Measurements from ENCODE around the gene DIDO1.
A peak's percentile ranks its signal among the peaks of the same experiment; 100 is the strongest.

The DIDO1 gene

DNA sequence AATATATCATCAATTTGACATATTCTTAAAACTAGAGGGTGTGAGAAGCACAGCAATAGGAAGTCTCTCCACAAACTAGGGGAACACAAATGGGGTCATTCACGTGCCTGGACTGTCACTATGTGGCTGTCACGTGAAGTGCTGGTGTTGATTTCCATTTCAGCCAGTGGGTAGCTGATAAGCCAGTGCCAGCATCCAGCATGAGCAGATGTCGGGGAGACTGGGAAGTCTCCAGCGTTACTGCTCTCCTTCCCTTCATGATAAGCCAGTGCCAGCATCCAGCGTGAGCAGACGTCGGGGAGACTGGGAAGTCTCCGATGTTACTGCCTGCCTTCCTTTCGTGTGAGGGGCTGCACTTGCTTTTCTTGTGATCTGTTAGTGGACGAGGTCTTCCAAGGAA is 20.6 kb upstream of the DIDO1 start:
- no peak for DNase-seq
- peaks cover 9% of the 10 kb centered on the region for H3K9me3 Mint-ChIP-seq
- peaks cover 92% of the 10 kb centered on the region for H3K36me3 Mint-ChIP-seq (ENCODE audit: low read depth)
- no peaks in the 10 kb centered on the region for H3K4me1 Mint-ChIP-seq
- H3K4me3 Mint-ChIP-seq = no peak overlapping the region
- no peaks in the 10 kb centered on the region for H3K27me3 Mint-ChIP-seq (ENCODE audit: low read depth, poor library complexity)
- no peak overlapping the region for H3K27ac Mint-ChIP-seq
- TF ChIP-seq, protein P1, sequence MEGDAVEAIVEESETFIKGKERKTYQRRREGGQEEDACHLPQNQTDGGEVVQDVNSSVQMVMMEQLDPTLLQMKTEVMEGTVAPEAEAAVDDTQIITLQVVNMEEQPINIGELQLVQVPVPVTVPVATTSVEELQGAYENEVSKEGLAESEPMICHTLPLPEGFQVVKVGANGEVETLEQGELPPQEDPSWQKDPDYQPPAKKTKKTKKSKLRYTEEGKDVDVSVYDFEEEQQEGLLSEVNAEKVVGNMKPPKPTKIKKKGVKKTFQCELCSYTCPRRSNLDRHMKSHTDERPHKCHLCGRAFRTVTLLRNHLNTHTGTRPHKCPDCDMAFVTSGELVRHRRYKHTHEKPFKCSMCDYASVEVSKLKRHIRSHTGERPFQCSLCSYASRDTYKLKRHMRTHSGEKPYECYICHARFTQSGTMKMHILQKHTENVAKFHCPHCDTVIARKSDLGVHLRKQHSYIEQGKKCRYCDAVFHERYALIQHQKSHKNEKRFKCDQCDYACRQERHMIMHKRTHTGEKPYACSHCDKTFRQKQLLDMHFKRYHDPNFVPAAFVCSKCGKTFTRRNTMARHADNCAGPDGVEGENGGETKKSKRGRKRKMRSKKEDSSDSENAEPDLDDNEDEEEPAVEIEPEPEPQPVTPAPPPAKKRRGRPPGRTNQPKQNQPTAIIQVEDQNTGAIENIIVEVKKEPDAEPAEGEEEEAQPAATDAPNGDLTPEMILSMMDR (IDR thresholded peaks at IDR 0.05) = no peak

DNA sequence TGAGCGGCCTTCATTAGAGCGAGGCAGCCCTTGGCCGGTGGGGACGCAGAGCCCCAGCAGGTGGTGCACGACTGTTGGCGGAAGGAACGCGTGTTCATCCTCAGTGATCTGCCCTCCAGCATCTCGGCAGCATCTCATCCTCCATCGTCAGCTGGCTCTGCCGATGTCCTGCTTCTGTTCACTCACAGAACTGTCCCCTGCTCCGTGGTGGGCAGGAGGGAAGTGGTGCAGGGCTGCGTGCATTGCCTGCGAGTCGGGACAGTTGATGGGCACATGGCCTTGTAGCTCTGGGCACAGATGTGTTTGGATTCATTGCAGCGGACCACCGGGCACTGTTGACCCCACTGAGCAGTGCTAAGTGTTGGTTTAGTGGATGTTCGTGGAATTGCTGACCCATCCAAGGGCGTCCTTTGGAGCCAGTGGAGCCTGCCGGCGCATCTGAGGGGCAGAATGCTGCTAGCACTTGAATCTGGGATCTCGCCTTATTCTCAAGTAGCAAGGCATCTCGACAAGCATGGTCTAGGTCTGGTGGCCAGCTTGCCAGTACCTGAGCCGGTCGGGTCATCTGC is 19.6 kb upstream of the DIDO1 start:
- no peak for DNase-seq
- H3K9me3 Mint-ChIP-seq = peaks cover 9% of the 10 kb centered on the region
- peaks cover 4% of the 10 kb centered on the region for H3K4me1 Mint-ChIP-seq
- TF ChIP-seq, protein P1 (IDR thresholded peaks at IDR 0.05) = no peak
- H3K27ac Mint-ChIP-seq = no peak overlapping the region
- H3K36me3 Mint-ChIP-seq (ENCODE audit: low read depth) = peaks cover 93% of the 10 kb centered on the region
- no peak overlapping the region for H3K4me3 Mint-ChIP-seq
- no peaks in the 10 kb centered on the region for H3K27me3 Mint-ChIP-seq (ENCODE audit: low read depth, poor library complexity)

DNA sequence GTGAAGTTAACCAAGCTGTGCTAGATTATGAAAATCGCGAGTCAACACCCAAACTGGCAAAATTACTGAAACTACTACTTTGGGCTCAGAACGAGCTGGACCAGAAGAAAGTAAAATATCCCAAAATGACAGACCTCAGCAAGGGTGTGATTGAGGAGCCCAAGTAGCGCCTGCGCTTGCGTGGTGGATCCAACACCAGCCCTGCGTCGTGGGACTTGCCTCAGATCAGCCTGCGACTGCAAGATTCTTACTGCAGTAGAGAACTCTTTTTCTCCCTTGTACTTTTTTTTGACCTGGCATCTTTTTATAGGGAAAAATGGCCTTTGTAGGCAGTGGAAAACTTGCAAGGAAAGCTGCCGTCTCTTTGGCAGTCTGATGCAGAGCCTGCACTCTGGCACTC is 18.4 kb upstream of the DIDO1 start:
- DNase-seq = no peak
- TF ChIP-seq, protein P1 (IDR thresholded peaks at IDR 0.05) = no peak
- Mint-ChIP-seq H3K9me3 (peaks cover 9% of the 10 kb centered on the region), H3K4me3 (no peak overlapping the region), H3K36me3 (ENCODE audit: low read depth) (peaks cover 82% of the 10 kb centered on the region), H3K27me3 (ENCODE audit: low read depth, poor library complexity) (no peaks in the 10 kb centered on the region), H3K4me1 (peaks cover 8% of the 10 kb centered on the region), H3K27ac (no peak overlapping the region)

DNA sequence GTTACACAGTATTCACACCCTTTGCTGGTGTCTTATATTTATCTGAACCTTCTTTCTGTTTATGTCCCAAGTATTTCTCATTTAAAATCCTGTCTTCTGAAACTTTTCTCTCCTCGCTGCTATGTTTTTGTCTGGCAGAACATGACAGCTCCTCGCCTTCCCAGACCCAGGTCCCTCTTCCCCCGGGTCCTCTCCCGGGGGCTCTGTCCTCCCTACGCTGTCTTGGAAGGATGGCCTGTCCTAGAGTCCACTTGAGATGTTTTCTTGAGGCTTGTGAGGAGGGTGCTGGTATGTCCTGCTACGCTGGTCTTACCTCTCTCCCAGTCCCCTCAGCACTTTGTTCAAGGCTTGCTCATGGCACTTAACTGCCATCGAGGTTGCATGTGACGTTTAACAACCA is 17.9 kb upstream of the DIDO1 start:
- Mint-ChIP-seq H3K27ac (peak overlapping the region; percentile 39), H3K4me3 (no peak overlapping the region), H3K27me3 (ENCODE audit: low read depth, poor library complexity) (no peaks in the 10 kb centered on the region), H3K36me3 (ENCODE audit: low read depth) (peaks cover 77% of the 10 kb centered on the region), H3K4me1 (peaks cover 13% of the 10 kb centered on the region), H3K9me3 (peaks cover 9% of the 10 kb centered on the region)
- TF ChIP-seq, protein P1 (IDR thresholded peaks at IDR 0.05) = no peak
- no peak for DNase-seq

DNA sequence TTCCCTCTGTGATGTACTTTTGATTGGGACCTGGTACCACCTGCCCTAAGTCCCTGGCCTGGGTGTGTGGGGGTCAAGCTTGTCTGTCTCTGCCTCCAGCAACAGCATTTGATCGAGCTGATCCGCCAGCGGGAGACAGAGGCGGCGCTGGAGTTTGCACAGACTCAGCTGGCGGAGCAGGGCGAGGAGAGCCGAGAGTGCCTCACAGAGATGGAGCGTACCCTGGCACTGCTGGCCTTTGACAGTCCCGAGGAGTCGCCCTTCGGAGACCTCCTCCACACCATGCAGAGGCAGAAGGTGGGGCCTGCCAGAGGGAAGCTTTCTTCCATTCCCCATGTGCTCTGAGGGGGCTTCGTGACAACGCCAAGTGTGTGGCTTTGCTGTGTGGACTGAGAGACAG is 17.1 kb upstream of the DIDO1 start:
- TF ChIP-seq, protein P1 (IDR thresholded peaks at IDR 0.05) = no peak
- Mint-ChIP-seq H3K4me3 (no peak overlapping the region), H3K27me3 (ENCODE audit: low read depth, poor library complexity) (peaks cover 4% of the 10 kb centered on the region), H3K36me3 (ENCODE audit: low read depth) (peaks cover 69% of the 10 kb centered on the region), H3K27ac (no peak overlapping the region), H3K9me3 (peaks cover 3% of the 10 kb centered on the region), H3K4me1 (peaks cover 21% of the 10 kb centered on the region)
- DNase-seq = no peak

DNA sequence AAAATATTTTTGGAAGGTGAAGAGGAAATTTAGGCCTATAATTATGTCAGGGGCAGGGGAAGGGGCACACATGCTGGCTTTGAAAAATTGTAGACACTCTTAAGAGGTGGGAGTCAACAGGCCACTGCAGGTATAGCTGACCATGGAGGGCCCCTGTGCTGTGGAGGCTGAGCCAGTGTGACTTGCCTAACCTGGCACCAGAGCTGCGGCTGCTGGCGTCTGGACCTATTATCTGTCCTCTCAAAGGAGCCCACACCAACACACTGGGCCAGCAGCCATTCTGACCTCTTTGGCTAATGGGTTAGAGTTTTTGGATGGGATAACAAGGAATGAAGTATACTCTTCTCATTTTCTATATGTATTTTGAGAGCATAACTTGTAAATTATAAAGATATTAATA is 16.2 kb upstream of the DIDO1 start:
- Mint-ChIP-seq H3K27ac (no peak overlapping the region), H3K4me1 (peaks cover 23% of the 10 kb centered on the region), H3K36me3 (ENCODE audit: low read depth) (peaks cover 59% of the 10 kb centered on the region), H3K9me3 (no peaks in the 10 kb centered on the region), H3K4me3 (no peak overlapping the region), H3K27me3 (ENCODE audit: low read depth, poor library complexity) (peaks cover 4% of the 10 kb centered on the region)
- DNase-seq = no peak
- TF ChIP-seq, protein P1 (IDR thresholded peaks at IDR 0.05) = no peak

Data from nephron progenitor cell (in vitro differentiated cells).